D341Med (cell line): ENCODE measurements around the gene NLRP12.
A peak's percentile ranks its signal among the peaks of the same experiment; 100 is the strongest.
"Not testable (repeated sequence)": the region's sequence is repeated elsewhere in the genome, so short reads cannot be mapped to it uniquely, and the experiment has no call there.

Source experiments
- DNase-seq: peaks from one replicate; pipeline ENCODE4 v3.0.0; 2012; ENCODE audit warnings: low spot score

The NLRP12 gene

DNA sequence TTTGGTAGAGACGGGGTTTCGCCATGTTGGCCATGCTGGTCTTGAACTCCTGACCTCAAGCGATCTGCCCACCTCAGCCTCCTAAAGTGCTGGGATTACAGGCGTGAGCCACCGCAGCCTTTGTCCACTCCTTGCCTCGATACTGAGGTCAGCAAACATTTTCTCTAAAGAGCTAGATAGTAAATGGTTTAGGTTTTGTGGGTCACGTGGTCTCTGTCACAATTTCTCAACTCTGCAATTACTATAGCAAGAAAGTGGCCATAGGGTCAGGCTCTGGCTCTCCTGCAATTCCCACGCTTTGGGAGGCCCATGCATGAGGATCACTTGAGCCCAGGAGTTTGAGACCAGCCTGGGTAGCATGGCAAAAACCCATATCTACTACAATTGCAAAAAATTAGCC lies 42.8 kb downstream of the NLRP12 start:
- not testable (repeated sequence) for DNase-seq

DNA sequence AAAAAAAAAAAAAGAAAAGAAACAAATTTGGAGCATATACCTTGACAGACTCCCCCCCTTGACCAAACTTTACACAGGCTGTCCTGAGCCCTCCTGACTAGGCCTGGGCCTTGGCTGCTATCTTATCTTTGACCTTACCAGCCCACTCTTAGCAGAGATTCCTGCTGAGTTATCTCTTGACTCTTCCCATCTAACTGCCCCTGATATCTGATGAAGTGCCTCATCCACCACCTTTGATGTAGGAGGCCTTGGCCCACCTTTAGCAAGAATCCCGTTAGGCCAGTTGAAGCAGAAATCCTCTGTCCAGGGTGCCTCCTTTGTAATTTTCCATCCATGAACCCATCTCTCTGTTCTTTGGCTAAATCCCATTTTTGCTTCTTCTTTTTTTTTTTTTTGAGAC lies 43.6 kb downstream of the NLRP12 start:
- DNase-seq, result no peak

GRCh38 chr19:53775524-53775923 lies 48.6 kb downstream of the NLRP12 start:
- DNase-seq, result no peak

GRCh38 chr19:53774491-53774890 lies 49.6 kb downstream of the NLRP12 start:
- DNase-seq, result not testable (repeated sequence)

- no peak for DNase-seq
These were observed 50.1 kb downstream of the NLRP12 start for GRCh38 chr19:53773999-53774398.

DNA sequence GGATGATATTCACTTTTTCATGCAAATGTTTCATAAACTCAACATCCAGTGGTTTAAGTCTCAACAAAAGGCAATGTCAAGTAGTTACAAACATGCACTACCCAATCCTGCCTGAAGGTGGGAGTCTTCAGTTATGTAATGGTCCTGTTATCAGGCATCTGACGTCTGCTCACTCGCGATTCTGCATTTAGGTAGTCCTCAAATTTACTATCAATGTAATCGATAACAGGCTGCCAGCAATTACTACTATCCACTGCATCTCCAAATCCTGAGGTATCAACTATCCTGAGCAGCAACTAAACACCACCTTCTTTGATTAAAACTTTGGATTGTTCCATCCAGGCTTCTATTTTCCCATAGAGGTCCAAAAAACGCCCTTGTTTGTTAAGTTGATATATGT lies 51.2 kb downstream of the NLRP12 start:
- DNase-seq, result peak; percentile 48

DNA sequence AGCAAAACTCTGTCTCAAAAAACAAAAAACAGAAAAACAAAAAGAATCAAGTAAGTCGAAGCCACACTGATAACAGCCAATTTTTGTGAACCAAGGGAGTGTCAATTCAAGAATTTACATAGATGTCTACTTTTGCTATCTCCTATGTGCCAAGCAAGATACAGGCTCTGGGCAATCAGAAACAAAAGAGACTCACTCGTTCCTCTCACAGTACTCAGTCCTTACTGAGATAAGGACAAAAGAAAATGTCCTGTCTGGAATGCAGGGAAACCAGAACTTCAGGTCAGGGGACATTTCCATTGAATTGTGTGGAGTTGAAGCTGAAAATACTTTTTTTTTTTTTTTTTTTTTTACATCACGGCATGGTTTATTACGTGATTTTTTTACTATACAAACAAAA lies 53.0 kb downstream of the NLRP12 start:
- no peak for DNase-seq

- DNase-seq, result not testable (repeated sequence)
These were observed 54.3 kb downstream of the NLRP12 start for GRCh38 chr19:53769696-53770309.

- DNase-seq, result no peak
These were observed 55.7 kb downstream of the NLRP12 start for GRCh38 chr19:53768401-53768800.

DNA sequence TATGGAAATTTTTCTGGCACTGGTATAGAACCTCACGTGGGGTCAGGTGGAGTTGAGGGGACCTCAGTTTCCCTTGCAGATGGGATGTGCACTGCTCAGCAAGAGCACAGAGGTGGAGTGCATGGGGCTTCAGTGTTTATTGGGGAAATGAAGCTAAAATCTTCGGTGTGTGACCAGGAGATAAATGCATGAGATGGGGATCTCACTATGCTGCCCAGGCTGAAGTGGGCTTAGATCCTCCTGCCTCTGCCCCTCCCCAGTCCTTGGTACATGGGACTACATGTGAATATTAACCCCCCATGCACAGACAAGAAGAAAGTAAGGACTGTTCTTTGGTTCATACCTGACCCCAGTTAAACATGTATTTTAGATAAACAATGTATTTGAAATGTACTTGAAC lies 65.1 kb downstream of the NLRP12 start:
- not testable (repeated sequence) for DNase-seq
